SW 1271 (cell line): Measurements from ENCODE around the gene SNRNP40.

Source experiments
- DNase-seq, 2 experiments: peaks; one replicate each; lab custom pipeline; 2025; lab: John Stamatoyannopoulos, UW

Gene SNRNP40

GRCh38 chr1:31230378-31230777 lies 66.2 kb downstream of the SNRNP40 start:
- no peak for DNase-seq

- no peak for DNase-seq
Measured at GRCh38 chr1:31228986-31229385, 67.6 kb downstream of the SNRNP40 start.

- no peak for DNase-seq
Measured at GRCh38 chr1:31227891-31228568, 68.6 kb downstream of the SNRNP40 start.

- DNase-seq: no peak
Measured at GRCh38 chr1:31224068-31224467, 72.5 kb downstream of the SNRNP40 start.

GRCh38 chr1:31222176-31222575 lies 74.4 kb downstream of the SNRNP40 start:
- no peak for DNase-seq

- DNase-seq: no peak
Measured at GRCh38 chr1:31221072-31221471, 75.5 kb downstream of the SNRNP40 start.

- DNase-seq: no peak
Measured at GRCh38 chr1:31219489-31219888, 77.1 kb downstream of the SNRNP40 start.

- no peak for DNase-seq
Measured at GRCh38 chr1:31218705-31219104, 77.9 kb downstream of the SNRNP40 start.

GRCh38 chr1:31216016-31216415 lies 80.6 kb downstream of the SNRNP40 start:
- no peak for DNase-seq

GRCh38 chr1:31215065-31215570 lies 81.5 kb downstream of the SNRNP40 start:
- DNase-seq: no peak

GRCh38 chr1:31214316-31215064 lies 82.1 kb downstream of the SNRNP40 start:
- no peak for DNase-seq
